Anterior cingulate cortex (tissue), 58 donors: ENCODE measurements around the gene ADAMTSL2.

Source experiments
- DNase-seq, 58 donors: peaks; one replicate each; lab custom pipeline; 2025; lab: John Stamatoyannopoulos, UW

ADAMTSL2 gene

DNA sequence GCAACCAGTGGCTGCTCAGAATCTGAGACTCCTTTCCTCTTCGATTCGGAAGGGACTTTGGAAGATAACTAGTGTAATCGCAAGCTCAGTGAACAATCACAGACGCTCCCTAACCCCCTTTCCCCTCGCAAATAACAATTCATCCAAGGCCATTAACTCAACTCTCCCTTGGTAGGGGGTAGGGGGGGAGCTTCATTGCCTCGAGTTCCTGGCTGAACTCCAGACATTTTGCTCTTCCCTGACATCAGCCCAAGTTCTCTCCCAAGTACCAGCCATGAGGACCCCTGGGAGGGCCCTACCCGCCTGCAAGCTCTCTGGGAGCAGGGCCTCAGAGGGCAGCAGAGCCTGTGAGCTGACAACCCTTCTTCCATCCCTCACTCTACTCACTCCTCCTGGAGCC lies 66.2 kb downstream of the ADAMTSL2 start:
- DNase-seq, result no peak

GRCh38 chr9:133601746-133602145 lies 67.2 kb downstream of the ADAMTSL2 start:
- no peak for DNase-seq

DNA sequence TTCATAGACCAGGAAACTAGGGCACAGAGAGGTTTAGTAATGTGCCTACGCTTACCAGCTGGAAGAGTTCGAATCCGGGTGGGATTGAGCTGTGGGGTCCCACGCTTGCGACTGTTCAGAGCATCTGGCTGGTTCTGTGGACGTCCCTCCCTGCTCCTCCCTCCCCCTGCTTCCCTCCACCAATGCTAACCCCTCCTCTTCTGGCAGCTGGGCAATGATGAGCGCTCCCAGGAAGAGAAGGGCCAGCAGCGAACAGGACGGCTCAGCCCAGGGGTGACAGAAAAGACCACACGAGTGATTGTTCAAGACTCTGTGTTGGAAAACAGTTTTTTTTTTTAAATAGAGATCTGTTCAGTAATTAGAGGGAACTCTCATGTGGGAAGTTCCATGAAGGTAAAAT lies 67.8 kb downstream of the ADAMTSL2 start:
- DNase-seq, result no peak

GRCh38 chr9:133603135-133603927 lies 68.8 kb downstream of the ADAMTSL2 start:
- no peak for DNase-seq

DNA sequence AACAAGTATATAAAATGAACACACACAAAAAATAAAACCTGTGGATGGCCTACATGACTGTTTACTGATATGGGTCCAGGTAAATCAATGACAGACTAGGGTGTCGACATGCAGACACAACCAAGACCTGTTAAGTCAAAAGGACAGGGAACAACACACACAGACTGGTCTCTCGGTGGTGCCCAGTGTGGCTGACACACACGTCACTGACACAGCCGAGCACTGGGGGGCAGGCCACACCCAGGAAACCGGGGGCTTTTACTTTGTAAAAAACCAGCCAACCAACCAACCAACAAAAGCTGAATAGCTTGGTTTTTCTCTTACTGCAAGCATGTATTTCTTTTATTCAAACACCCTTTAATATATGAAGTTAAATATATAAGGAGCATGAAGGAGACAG lies 69.7 kb downstream of the ADAMTSL2 start:
- DNase-seq, result no peak

DNA sequence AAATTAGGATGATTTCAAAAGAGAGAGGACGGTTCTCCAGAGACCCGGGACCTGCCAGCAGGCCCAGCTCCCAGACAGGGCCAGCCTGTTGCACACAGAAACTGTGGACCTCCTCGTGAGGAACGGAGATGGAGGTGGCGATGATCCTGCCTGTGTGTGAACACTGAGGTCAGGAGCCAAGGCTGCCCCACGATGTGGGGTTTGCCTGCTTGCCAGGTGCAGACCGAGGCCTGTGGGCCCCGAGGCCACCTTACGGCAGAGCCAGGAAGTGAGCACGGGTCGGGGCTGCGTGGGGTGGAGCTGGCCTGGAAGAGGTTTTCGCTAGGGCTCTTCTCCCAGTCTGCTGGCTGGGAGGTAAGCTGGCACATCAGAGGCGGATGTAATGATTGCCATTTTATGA lies 70.4 kb downstream of the ADAMTSL2 start:
- no peak for DNase-seq

DNA sequence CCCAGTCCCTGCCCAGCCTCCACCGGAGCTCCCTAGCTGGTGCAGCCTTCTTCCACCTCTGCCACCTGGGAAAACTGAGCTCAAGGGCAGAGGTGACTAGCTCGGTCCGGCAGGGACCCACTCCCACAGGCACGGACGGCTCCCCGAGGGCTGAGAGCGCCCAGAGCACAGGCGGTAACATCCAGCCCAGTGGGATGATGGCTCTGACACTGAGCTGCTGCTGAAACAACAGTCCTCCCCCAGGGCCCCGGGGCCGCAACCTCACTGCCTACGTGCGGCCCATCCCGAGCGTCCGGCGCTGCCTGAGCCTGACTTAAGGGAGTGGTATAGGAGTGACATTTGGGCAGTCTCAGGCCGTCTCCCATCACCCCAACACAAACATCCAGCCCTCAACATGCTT lies 70.9 kb downstream of the ADAMTSL2 start:
- no peak for DNase-seq

DNA sequence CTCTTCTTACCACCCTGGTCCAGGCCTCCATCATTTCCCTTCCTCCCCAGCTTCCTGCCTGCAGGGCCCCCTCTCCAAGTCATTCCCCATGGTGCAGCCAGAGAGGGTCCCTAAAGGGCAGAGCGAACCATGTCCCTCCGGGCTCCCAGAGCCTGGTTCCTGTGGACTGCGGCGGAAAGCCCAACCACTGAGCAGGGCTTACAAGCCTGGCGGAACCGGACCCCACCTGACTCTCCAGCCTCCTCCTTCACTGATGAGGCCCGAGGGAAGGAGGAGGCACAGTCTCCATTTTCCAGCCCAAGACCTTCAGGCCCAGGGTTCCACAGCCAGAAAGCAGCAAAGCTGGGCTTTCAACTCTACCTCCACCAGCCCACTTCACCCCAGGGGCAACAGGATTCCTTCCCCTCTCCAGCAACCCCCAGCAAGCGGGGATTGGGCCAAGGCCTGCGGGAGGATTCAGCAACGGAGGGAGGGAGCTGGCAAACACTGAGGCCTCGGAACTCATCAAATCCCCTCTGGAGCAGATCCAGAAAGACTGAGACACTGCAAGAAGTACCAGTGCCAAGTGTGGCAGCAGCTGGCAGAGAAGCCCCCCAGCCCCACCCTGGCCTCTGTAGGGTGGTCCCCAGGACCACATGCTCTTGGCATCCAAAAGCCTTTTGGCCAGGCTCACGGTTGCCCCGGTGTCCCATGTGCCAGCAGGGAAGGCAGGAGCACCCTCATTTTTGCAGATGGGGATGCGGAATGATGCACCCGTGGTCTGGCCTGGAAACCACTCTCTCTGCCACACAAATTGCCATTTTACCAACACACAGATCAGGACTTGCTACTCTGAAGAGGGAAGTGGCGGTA lies 71.6 kb downstream of the ADAMTSL2 start:
- DNase-seq, result no peak

- no peak for DNase-seq
These were observed 72.2 kb downstream of the ADAMTSL2 start for GRCh38 chr9:133606708-133607025.

- DNase-seq, result no peak
These were observed 72.9 kb downstream of the ADAMTSL2 start for GRCh38 chr9:133607381-133607780.

GRCh38 chr9:133607976-133608375 lies 73.5 kb downstream of the ADAMTSL2 start:
- no peak for DNase-seq

DNA sequence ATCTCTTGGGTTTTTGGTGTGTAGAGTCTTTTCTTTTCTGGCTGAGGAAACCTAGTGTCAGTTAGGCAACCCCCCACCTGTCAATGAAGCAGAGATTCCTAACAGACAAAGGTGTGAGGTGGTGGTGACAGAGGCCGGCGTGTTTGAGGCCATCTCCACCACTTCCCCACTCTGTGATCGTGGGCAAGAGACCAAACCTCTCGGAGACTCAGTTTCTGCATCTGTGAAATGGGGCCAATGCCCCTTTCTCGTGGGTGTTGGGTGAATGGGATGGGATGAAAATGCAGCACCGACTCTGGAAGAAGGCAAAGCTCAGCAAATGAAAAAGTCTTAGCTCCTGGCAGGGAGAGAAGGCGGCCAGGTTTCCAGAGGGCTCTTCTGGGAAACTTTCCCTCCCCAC lies 73.9 kb downstream of the ADAMTSL2 start:
- no peak for DNase-seq

- DNase-seq, result no peak
These were observed 74.4 kb downstream of the ADAMTSL2 start for GRCh38 chr9:133608889-133609288.

DNA sequence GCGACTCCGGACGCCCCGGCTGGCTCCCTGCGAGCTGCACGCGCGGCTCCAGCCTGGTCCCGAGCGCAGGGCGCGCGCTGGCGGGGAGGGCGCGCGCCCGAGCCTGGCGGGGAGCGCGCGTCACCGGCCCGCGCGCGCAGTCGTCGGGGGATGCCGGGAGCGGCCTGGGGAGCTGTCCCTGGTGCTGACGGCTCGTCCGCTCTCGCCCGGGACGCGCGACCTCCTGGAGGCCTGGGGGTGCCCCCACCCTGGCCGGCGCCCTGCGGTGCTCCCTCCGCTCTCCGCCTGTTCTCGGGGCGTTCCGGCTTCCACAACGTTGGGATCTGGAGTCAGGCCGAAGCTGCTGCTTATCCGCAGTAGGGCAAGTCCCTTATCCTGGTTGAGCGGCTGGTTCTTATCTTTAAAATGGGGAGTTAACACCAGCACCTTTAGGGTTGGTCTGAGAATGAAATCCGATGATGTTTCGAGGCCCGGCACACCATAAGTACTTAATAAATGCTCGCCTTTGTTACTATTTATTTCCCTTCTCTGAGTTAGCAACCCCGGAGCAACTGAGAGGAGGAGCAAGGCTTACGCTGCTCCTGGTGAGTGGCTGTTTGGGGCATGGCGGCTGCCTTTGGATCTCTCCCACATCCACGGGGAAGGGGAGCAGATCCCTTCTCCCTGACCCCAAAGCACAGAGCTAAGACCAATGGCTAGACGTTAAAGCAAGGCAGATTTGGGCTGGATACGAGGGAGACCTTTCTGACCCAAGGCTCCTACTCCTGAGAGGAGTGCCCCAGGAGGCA lies 75.0 kb downstream of the ADAMTSL2 start, which contains the start of gene FAM163B:
TSS of gene FAM163B (minus strand) at position 79 of the 788 bp plus-strand sequence. CDS start 29,166 bp downstream, outside the sequence.
- peak in 37 of 58 donors; percentile 12 to 64 (median 36) for DNase-seq

DNA sequence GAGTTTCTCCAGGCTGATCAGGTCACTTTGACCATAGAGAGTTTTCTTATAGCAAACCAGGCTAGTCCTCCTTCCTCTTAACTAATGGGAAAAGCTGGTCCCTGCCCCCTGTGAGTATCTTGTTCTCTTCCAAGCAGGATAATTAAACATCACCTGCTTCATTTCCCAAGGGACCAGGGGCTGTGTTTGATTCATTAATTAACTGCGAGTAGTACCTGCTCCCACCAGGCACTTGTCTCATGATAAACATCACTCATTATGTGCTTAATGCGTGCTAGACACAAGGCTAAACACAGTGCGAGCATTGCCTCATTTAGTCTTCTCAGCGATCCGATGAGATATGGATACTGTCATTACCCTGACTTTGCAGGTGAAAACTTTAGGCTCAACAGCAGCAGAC lies 76.3 kb downstream of the ADAMTSL2 start:
- DNase-seq, result no peak

DNA sequence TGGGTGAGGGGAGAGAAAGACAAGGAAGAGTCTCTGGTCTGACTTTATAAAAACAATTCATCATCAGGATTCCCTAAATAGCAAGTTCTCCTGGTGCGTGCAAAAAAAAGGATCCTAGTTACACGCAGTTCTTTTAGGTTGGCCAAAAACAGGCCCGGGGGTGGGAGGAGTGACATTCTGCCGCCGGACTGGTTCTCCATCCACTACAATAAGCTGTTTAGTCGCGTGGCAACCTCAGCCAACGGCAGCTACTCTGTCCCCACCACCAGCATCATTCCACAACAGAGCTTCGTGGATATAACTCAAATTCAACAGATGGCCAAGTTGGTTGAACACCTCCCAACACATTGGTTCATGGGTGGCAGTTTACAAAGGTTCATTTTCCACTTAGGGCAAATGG lies 77.5 kb downstream of the ADAMTSL2 start:
- DNase-seq, result peak in 16 of 58 donors; percentile 13 to 68 (median 41)

DNA sequence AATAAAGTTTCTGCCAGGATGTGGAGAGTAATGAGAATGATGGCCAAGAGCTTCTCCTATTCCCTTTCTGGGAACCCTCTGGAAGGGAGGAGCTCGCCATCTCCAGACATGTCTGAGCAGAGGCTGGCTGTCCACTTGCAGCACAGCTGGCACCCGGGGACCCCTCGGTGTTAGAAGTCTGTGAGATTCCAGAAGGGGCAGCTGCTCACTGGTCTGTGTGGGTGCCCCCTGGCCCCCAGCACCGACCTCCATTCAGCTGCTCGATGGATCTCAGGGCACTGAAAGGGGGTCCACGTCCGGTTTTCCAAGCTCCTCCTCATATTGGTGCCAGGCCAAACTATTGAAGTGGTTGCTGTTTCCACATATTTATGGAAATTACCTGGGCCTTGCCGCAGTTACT lies 78.3 kb downstream of the ADAMTSL2 start:
- DNase-seq, result no peak

DNA sequence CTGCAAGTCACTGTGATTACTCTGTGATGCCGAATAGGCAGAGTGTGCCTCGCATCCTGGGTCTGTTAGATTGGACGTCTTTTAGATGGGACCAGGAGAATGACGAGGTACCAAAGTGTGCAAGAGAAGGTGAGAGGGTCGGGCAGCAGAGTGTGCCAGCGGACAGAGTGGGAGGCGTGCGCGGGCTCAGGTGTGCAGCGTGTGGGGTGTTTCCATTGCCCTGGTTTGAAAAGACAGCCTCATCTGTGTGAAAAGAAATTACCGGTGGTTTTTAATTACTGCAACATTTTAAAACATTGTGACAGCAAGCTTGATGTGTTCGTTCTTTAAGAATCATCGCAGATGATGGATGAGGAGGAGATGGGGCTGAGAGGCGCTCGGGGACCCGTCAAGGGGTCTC lies 78.9 kb downstream of the ADAMTSL2 start:
- DNase-seq, result no peak

DNA sequence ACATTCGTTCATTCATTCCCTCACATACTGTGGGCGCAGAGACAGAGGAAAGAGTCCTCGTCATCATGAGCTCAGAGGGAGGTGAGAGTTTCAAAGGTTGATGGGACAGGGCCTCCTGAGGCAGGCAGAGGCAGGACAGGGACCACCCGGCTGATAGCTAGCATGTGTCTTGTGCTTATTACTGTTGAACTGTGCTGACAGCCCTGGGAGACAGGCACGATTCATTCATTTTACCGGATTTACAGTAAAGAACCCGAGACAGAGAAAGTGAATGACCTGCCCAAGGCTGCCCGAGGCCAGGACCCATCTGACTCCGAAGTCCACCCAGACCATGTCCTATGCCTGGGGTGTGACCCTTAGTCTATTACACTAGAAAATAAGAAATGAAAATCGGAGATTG lies 79.6 kb downstream of the ADAMTSL2 start:
- DNase-seq, result no peak

GRCh38 chr9:133614678-133615077 lies 80.2 kb downstream of the ADAMTSL2 start:
- DNase-seq, result no peak

DNA sequence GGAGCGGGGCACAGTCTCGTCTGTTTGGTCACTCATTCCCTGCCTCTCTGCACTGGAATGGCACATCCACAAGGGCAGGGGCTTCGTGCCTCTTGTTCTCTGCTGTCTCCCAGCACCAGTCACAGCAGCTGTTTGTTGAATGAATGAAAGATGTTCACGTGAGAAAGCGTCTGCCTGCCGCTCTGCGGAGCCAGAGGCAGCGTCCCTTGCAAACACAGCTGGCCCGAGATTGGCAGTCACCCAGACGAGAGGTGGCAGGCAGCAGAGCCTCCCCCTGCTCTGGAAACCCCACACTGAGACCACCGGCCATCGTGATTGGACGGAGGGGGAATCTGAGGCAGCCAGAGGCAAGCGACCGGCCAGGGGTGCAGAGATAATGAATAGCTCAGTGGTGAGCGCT lies 80.7 kb downstream of the ADAMTSL2 start:
- DNase-seq, result no peak
